Parathyroid adenoma (tissue), 2 donors: ENCODE results near the gene ARHGAP9.

Source experiments
- H2AFZ ChIP-seq: fragments of 300-600 bp; sonication (generic); one replicate; pipeline ENCODE4 v1.7.0; 2017; ENCODE audit warnings: antibody characterized with exemption, mild to moderate bottlenecking
- H3K27ac ChIP-seq: fragments of 300-600 bp; sonication (generic); one replicate; pipeline ENCODE4 v1.7.0; 2017
- H3K27me3 ChIP-seq: fragments of 300-600 bp; sonication (generic); one replicate; pipeline ENCODE4 v1.7.0; 2017; ENCODE audit warnings: low read length; ENCODE audit not compliant: control insufficient read depth, insufficient read depth
- H3K36me3 ChIP-seq: fragments of 300-600 bp; sonication (generic); one replicate; pipeline ENCODE4 v1.7.0; 2017; ENCODE audit warnings: low read length; ENCODE audit not compliant: control insufficient read depth, insufficient read depth
- H3K4me1 ChIP-seq: fragments of 300-600 bp; sonication (generic); one replicate; pipeline ENCODE4 v1.7.0; 2017; ENCODE audit warnings: control low read depth
- H3K4me2 ChIP-seq: fragments of 300-600 bp; sonication (generic); one replicate; pipeline ENCODE4 v1.7.0; 2017; ENCODE audit warnings: low read length
- H3K4me3 ChIP-seq: fragments of 300-600 bp; sonication (generic); one replicate; pipeline ENCODE4 v1.7.0; 2017; ENCODE audit warnings: low read depth, low read length
- H3K79me2 ChIP-seq: fragments of 300-600 bp; sonication (generic); one replicate; pipeline ENCODE4 v1.7.0; 2017; ENCODE audit warnings: control low read depth
- H3K9ac ChIP-seq: fragments of 300-600 bp; sonication (generic); one replicate; pipeline ENCODE4 v1.7.0; 2017; ENCODE audit warnings: mild to moderate bottlenecking
- H3K9me3 ChIP-seq: fragments of 300-600 bp; sonication (generic); one replicate; pipeline ENCODE4 v1.7.0; 2017; ENCODE audit warnings: low read length; ENCODE audit not compliant: control insufficient read depth
- TF ChIP-seq, protein P1 (sequence below): fragments of 300-600 bp; sonication (generic); IDR thresholded peaks from one replicate; pipeline ENCODE4 v1.7.0; 2017; ENCODE audit warnings: antibody characterized with exemption, mild to moderate bottlenecking
- donor health status: primary hyperparathyroidism.

ARHGAP9 gene

GRCh38 chr12:57456145-57456700, 23.4 kb downstream of the ARHGAP9 start:
- TF ChIP-seq, protein P1, sequence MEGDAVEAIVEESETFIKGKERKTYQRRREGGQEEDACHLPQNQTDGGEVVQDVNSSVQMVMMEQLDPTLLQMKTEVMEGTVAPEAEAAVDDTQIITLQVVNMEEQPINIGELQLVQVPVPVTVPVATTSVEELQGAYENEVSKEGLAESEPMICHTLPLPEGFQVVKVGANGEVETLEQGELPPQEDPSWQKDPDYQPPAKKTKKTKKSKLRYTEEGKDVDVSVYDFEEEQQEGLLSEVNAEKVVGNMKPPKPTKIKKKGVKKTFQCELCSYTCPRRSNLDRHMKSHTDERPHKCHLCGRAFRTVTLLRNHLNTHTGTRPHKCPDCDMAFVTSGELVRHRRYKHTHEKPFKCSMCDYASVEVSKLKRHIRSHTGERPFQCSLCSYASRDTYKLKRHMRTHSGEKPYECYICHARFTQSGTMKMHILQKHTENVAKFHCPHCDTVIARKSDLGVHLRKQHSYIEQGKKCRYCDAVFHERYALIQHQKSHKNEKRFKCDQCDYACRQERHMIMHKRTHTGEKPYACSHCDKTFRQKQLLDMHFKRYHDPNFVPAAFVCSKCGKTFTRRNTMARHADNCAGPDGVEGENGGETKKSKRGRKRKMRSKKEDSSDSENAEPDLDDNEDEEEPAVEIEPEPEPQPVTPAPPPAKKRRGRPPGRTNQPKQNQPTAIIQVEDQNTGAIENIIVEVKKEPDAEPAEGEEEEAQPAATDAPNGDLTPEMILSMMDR, result peak; percentile 72
- H3K27ac ChIP-seq, result no peak overlapping the region

GRCh38 chr12:57455374-57456144, 24.1 kb downstream of the ARHGAP9 start:
- Histone ChIP-seq H3K27me3 (no peaks in the 10 kb centered on the region), H3K27ac (peak overlapping the region; percentile 13), H3K9me3 (no peaks in the 10 kb centered on the region), H3K79me2 (no peaks in the 10 kb centered on the region), H3K4me2 (peak overlapping the region; percentile 15), H3K9ac (no peak overlapping the region), H3K4me3 (no peak overlapping the region), H3K36me3 (no peaks in the 10 kb centered on the region), H3K4me1 (peaks cover 22% of the 10 kb centered on the region), H2AFZ (peak overlapping the region; percentile 71)
- TF ChIP-seq, protein P1, result no peak

More at GRCh38 chr12:57456145-57456700, 23.4 kb downstream of the ARHGAP9 start:
- no peaks in the 10 kb centered on the region for H3K9me3 ChIP-seq
- H3K9ac ChIP-seq, result no peak overlapping the region
- peak overlapping the region; percentile 71 for H2AFZ ChIP-seq
- H3K79me2 ChIP-seq, result no peaks in the 10 kb centered on the region
- no peaks in the 10 kb centered on the region for H3K27me3 ChIP-seq
- H3K4me2 ChIP-seq, result peak overlapping the region; percentile 15
- peaks cover 22% of the 10 kb centered on the region for H3K4me1 ChIP-seq
- H3K4me3 ChIP-seq, result no peak overlapping the region
- H3K36me3 ChIP-seq, result no peaks in the 10 kb centered on the region

DNA sequence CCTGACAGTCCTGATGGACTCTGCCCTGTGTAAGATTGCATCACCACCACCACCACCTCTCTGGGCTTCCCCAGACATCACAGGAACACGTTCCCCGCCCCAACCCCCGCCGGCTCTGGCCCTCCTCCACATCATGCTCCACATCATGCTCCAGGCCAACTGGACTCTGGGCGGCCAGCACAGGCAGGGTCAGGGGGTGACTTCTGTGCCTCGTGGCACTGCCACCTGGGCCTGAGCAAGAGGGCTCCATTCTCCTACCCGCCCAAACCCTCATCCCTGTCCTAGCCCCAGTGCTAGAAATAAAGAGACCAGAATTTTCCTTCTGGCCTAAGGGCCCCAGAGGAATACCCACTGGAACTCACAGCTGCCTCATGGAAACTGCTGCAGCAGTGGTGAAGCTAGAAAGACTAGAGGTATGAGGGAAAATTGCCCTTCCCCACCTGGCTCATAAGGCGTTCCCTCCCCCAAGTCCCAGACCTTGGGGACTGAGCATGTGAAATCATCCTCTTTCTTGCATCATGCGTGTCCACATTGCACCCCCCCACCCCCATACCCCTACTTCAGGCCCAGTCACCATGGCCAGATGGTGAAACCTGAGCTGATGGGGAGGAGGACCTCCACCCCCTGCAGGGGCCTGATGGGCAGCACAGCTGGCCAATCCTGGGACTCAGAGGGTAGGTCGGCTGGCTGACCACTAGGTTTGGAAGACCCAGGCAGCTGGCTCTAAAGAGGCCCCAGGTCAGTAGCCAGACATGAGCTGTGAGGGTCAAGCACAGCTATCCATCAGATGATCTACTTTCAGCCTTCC, 24.9 kb downstream of the ARHGAP9 start, which contains the start of gene INHBE:
Gene INHBE (plus strand): TSS at position 742 of the 808 bp plus-strand sequence. CDS start 230 bp downstream, outside the sequence.
- Histone ChIP-seq H3K4me1 (peaks cover 22% of the 10 kb centered on the region), H3K9ac (no peak within 1 kb of the TSS), H3K27me3 (no peaks in the 10 kb centered on the region), H3K79me2 (no peaks in the 10 kb centered on the region), H3K36me3 (no peaks in the 10 kb centered on the region), H3K4me3 (no peak within 1 kb of the TSS), H3K4me2 (peak within 1 kb of the TSS; percentile 15), H3K9me3 (no peaks in the 10 kb centered on the region), H2AFZ (peak within 1 kb of the TSS; percentile 71), H3K27ac (peak within 1 kb of the TSS; percentile 66)
- TF ChIP-seq, protein P1, result no peak

DNA sequence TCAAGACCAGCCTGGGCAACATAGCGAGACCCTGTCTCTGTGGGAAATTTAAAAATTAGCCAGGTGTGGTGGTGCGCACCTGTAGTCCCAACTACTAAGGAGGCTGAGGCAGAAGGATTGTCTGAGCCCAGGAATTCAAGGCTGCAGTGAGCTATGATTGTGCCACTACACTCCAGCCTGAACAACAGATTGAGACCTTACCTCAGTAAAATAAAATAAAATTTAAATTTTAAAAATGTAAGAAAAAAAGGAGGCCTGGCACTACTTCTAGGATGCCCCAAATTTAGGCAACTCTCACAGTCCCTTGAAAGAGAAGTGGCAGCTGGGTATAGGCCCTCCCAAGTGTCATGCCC, 25.5 kb downstream of the ARHGAP9 start:
- Histone ChIP-seq H3K36me3 (no peaks in the 10 kb centered on the region), H3K4me1 (peaks cover 19% of the 10 kb centered on the region), H2AFZ (no peak overlapping the region), H3K27me3 (no peaks in the 10 kb centered on the region), H3K27ac (no peak overlapping the region), H3K4me2 (no peak overlapping the region), H3K79me2 (no peaks in the 10 kb centered on the region), H3K4me3 (no peak overlapping the region), H3K9me3 (no peaks in the 10 kb centered on the region), H3K9ac (no peak overlapping the region)
- TF ChIP-seq, protein P1, result no peak
